ENCODE results near the gene TMEM167B. TPM values are rescaled to one million over a fixed set of nuclear protein-coding genes. Genes with fewer than 3 reads are reported as not detected.

The TMEM167B gene
- total and polyA plus RNA-seq, 2 of the 8 experiments (the other 6 are each of a cell fraction or from before 2014, with no cell fraction given), result 3.6 to 14.8 TPM

DNA sequence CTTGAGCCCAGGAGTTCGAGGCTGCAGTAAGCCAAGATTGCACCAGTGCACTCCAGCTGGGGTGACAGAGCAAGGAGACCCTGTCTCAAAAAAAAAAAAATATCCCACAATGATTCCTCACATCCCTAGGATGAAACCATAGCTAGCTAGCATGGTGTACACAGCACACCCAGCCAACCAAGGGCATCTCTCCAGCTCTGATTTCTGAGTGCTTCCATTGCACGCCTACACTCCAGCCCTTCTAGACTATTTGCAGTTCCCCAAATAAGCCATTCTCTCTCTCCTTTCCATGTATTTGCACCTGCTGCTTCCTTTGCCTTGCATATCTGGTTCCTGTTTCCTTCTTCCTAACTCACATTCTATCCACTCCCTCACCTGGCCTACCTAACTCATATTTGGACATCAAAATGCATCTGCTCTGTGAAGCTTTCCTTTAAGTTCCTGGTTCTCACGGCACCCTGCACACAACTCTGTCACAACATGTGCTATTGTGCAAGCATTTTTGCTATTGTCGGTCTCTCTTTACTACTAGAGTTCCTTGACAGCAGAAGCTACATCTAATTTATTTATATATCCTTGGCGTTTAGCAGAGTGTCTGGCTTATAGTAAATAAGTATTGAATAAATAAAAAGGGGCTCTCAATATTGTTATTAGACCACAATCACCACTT, 21.0 kb downstream of the TMEM167B start:
- Histone ChIP-seq H3K18ac (ENCODE audit: extremely low read depth, low read length) (no peak overlapping the region), H2AFZ (ENCODE audit: low read length) (no peak overlapping the region), H3K9me3 (ENCODE audit: insufficient read depth in 2 of 2, low read depth in 1 of 2, low read length in 1 of 2) (no peaks in the 10 kb centered on the region), H3K9ac (replicated peaks in 1 of 4; ENCODE audit: extremely low read depth in 1 of 4, low read depth in 3 of 4, low read length in 3 of 4) (no peak overlapping the region), H3K56ac (replicated peaks; ENCODE audit: insufficient read length, low read depth, low read length) (no peak overlapping the region), H3K23me2 (ENCODE audit: low read depth, low read length) (peaks cover 11% of the 10 kb centered on the region), H3K36me3 (ENCODE audit: control insufficient read depth in 2 of 4, insufficient read depth in 4 of 4, low read length in 3 of 4) (no peaks in the 10 kb centered on the region; a peak in 1 of 8 replicates), H2AK5ac (ENCODE audit: low read depth, low read length) (no peak overlapping the region), H3K27ac (ENCODE audit: low read depth, low read length) (no peak overlapping the region), H3K4ac (replicated peaks; ENCODE audit: insufficient read length, low read depth, low read length) (no peak overlapping the region), H3K79me2 (ENCODE audit: control insufficient read depth in 1 of 2, insufficient read depth in 2 of 2, low read length in 2 of 2) (no peaks in the 10 kb centered on the region), H3K79me1 (ENCODE audit: low read depth, low read length) (no peaks in the 10 kb centered on the region), H3K14ac (ENCODE audit: insufficient read length) (no peak overlapping the region), H2BK5ac (ENCODE audit: low read depth, low read length) (no peak overlapping the region), H2BK120ac (replicated peaks; ENCODE audit: low read depth, low read length) (no peak overlapping the region), H2BK15ac (ENCODE audit: low read length) (no peak overlapping the region), H4K8ac (ENCODE audit: extremely low read depth, insufficient read depth, low read length) (no peak overlapping the region), H3K4me3 (ENCODE audit: extremely low read depth in 1 of 4, insufficient read depth in 2 of 4, low read depth in 3 of 4, low read length in 4 of 4) (no peak overlapping the region), H3K23ac (ENCODE audit: insufficient read length) (no peak overlapping the region), H4K20me1 (replicated peaks in 1 of 2; ENCODE audit: control insufficient read depth in 1 of 2, insufficient read depth in 2 of 2, low read length in 2 of 2) (no peaks in the 10 kb centered on the region), H2BK12ac (ENCODE audit: low read depth, low read length) (no peak overlapping the region), H3K4me2 (ENCODE audit: insufficient read depth in 1 of 2, low read depth in 2 of 2, low read length in 2 of 2) (no peak overlapping the region), H2BK20ac (ENCODE audit: low read length) (no peak overlapping the region), H4K91ac (replicated peaks; ENCODE audit: insufficient read length, low read length) (no peak overlapping the region), H3K4me1 (replicated peaks in 1 of 4; ENCODE audit: control insufficient read depth in 3 of 4, insufficient read depth in 4 of 4, low read length in 3 of 4) (peaks cover 0 to 9% (median 3%) of the 10 kb centered on the region in 4 experiments; a peak in 4 of 7 replicates), H4K5ac (ENCODE audit: insufficient read length, low read depth, low read length) (no peak overlapping the region), H3K27me3 (replicated peaks in 1 of 4; ENCODE audit: control insufficient read depth in 3 of 4, extremely low read depth in 1 of 4, insufficient read depth in 3 of 4, low read length in 3 of 4) (peaks cover 15 to 45% (median 32%) of the 10 kb centered on the region in 4 experiments)
- DNase-seq (ENCODE audit: low read depth in 1 of 2, low spot score in 2 of 2), result no peak
- ChIA-PET POLR2A (ENCODE audit: partially characterized antibody) (interaction anchor here (1.0 to 8.6 kb wide), 3 partner anchors 10 to 169 kb away, joined by 3 to 106 read pairs (median 5); partner anchors contain the start of gene TMEM167B), CTCF (ENCODE audit: partially characterized antibody) (interaction anchor here (0.5 to 4.8 kb wide), 21 partner anchors 8 to 280 kb away, joined by 3 to 32 read pairs (median 3); no protein-coding TSS in a partner anchor)
- 84% methylated on average over 5 of the region's 5 CpGs; no CpG with 5 or more reads in 1 of the 2 experiments for WGBS, 2 experiments (ENCODE audit: extremely low coverage in 1 of 2, insufficient coverage in 1 of 2, insufficient read length in 1 of 2, insufficient replicate concordance in 2 of 2, low coverage in 1 of 2, low lambda C conversion rate in 2 of 2, missing lambda C conversion rate in 1 of 2)
- FAIRE-seq, result no peak
- TF ChIP-seq CHD2 (IDR thresholded peaks at IDR 0.05; ENCODE audit: low read length) (no peak), RAD21 (IDR thresholded peaks at IDR 0.05 in 1 of 2, conservative IDR thresholded peaks at IDR 0.05 in 1 of 2; ENCODE audit: low read depth in 2 of 2, low read length in 2 of 2) (no peak), CBX8 (IDR thresholded peaks at IDR 0.05; ENCODE audit: borderline replicate concordance, low read depth, low read length) (no peak), NRF1 (IDR thresholded peaks at IDR 0.05; ENCODE audit: low read depth, low read length) (no peak), MAFK (IDR thresholded peaks at IDR 0.05; ENCODE audit: low read depth, low read length) (no peak), EZH2 (IDR thresholded peaks at IDR 0.05; ENCODE audit: low read depth, low read length, severe bottlenecking) (no peak), TEAD4 (IDR thresholded peaks at IDR 0.05; ENCODE audit: low read depth, low read length) (no peak), ZNF274 (IDR thresholded peaks at IDR 0.05; ENCODE audit: borderline replicate concordance, extremely low read depth, low read length) (no peak), PHF8 (conservative IDR thresholded peaks at IDR 0.05; ENCODE audit: low read depth, low read length) (no peak)
- TF ChIP-seq, protein P1, sequence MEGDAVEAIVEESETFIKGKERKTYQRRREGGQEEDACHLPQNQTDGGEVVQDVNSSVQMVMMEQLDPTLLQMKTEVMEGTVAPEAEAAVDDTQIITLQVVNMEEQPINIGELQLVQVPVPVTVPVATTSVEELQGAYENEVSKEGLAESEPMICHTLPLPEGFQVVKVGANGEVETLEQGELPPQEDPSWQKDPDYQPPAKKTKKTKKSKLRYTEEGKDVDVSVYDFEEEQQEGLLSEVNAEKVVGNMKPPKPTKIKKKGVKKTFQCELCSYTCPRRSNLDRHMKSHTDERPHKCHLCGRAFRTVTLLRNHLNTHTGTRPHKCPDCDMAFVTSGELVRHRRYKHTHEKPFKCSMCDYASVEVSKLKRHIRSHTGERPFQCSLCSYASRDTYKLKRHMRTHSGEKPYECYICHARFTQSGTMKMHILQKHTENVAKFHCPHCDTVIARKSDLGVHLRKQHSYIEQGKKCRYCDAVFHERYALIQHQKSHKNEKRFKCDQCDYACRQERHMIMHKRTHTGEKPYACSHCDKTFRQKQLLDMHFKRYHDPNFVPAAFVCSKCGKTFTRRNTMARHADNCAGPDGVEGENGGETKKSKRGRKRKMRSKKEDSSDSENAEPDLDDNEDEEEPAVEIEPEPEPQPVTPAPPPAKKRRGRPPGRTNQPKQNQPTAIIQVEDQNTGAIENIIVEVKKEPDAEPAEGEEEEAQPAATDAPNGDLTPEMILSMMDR (IDR thresholded peaks at IDR 0.05; ENCODE audit: control extremely low read depth in 1 of 3, insufficient read depth in 1 of 3, low read depth in 1 of 3, low read length in 3 of 3), result no peak

Data from H1 (cell line).